ENCODE results near the gene TBKBP1.

The TBKBP1 gene

GRCh38 chr17:47751471-47751870 is 57.5 kb downstream of the TBKBP1 start:
- Histone ChIP-seq H3K27me3 (ENCODE audit: insufficient read depth, low read length) (peaks cover 8% of the 10 kb centered on the region), H3K79me2 (ENCODE audit: insufficient read depth, low read length) (no peaks in the 10 kb centered on the region), H3K4me2 (ENCODE audit: low read length) (no peak overlapping the region), H2AFZ (ENCODE audit: low read length) (no peak overlapping the region), H3K9ac (ENCODE audit: low read length) (no peak overlapping the region), H4K20me1 (ENCODE audit: insufficient read depth, low read length) (no peaks in the 10 kb centered on the region), H3K4me1 (ENCODE audit: insufficient read depth, low read length, severe bottlenecking) (no peaks in the 10 kb centered on the region), H3K4me3 (ENCODE audit: low read depth, low read length, poor library complexity, severe bottlenecking) (no peak overlapping the region), H3K9me2 (ENCODE audit: low read depth, low read length) (no peaks in the 10 kb centered on the region), H3F3A (ENCODE audit: insufficient read depth, low read length) (no peaks in the 10 kb centered on the region), H3K27ac (ENCODE audit: low read depth, low read length, poor library complexity, severe bottlenecking) (no peak overlapping the region), H3K9me3 (ENCODE audit: low read length) (peaks cover 8% of the 10 kb centered on the region; the same call in 1 of the 2 replicates), H3K36me3 (ENCODE audit: insufficient read depth, low read length) (no peaks in the 10 kb centered on the region; the same call in 1 of the 2 replicates)
- TF ChIP-seq CTCF (IDR thresholded peaks at IDR 0.05; ENCODE audit: low read length) (no peak), EZH2 (IDR thresholded peaks at IDR 0.05; ENCODE audit: borderline replicate concordance, low read length) (no peak)

- Histone ChIP-seq H3K4me3 (ENCODE audit: low read depth, low read length, poor library complexity, severe bottlenecking) (no peak overlapping the region), H3F3A (ENCODE audit: insufficient read depth, low read length) (no peaks in the 10 kb centered on the region), H3K79me2 (ENCODE audit: insufficient read depth, low read length) (no peaks in the 10 kb centered on the region), H4K20me1 (ENCODE audit: insufficient read depth, low read length) (no peaks in the 10 kb centered on the region), H3K27ac (ENCODE audit: low read depth, low read length, poor library complexity, severe bottlenecking) (no peak overlapping the region), H3K27me3 (ENCODE audit: insufficient read depth, low read length) (peaks cover 8% of the 10 kb centered on the region), H3K9me2 (ENCODE audit: low read depth, low read length) (no peaks in the 10 kb centered on the region), H3K4me2 (ENCODE audit: low read length) (no peak overlapping the region), H3K36me3 (ENCODE audit: insufficient read depth, low read length) (no peaks in the 10 kb centered on the region; the same call in 1 of the 2 replicates), H3K9ac (ENCODE audit: low read length) (no peak overlapping the region), H2AFZ (ENCODE audit: low read length) (no peak overlapping the region), H3K9me3 (ENCODE audit: low read length) (peaks cover 10% of the 10 kb centered on the region; the same call in 1 of the 2 replicates), H3K4me1 (ENCODE audit: insufficient read depth, low read length, severe bottlenecking) (no peaks in the 10 kb centered on the region)
- no peak for TF ChIP-seq CTCF (IDR thresholded peaks at IDR 0.05; ENCODE audit: low read length)
- TF ChIP-seq EZH2 (IDR thresholded peaks at IDR 0.05; ENCODE audit: borderline replicate concordance, low read length): no peak
These were observed 63.4 kb downstream of the TBKBP1 start for GRCh38 chr17:47757386-47757785.

GRCh38 chr17:47760409-47761140 is 66.6 kb downstream of the TBKBP1 start:
- Histone ChIP-seq H3K4me3 (ENCODE audit: low read depth, low read length, poor library complexity, severe bottlenecking) (no peak overlapping the region), H3K9me2 (ENCODE audit: low read depth, low read length) (no peaks in the 10 kb centered on the region), H3K4me2 (ENCODE audit: low read length) (no peak overlapping the region), H3K9me3 (ENCODE audit: low read length) (peaks cover 14% of the 10 kb centered on the region; the same call in 1 of the 2 replicates), H3K9ac (ENCODE audit: low read length) (no peak overlapping the region), H3K27ac (ENCODE audit: low read depth, low read length, poor library complexity, severe bottlenecking) (no peak overlapping the region), H3K4me1 (ENCODE audit: insufficient read depth, low read length, severe bottlenecking) (no peaks in the 10 kb centered on the region), H3K36me3 (ENCODE audit: insufficient read depth, low read length) (no peaks in the 10 kb centered on the region; the same call in 1 of the 2 replicates), H3K27me3 (ENCODE audit: insufficient read depth, low read length) (peaks cover 7% of the 10 kb centered on the region), H3K79me2 (ENCODE audit: insufficient read depth, low read length) (no peaks in the 10 kb centered on the region), H4K20me1 (ENCODE audit: insufficient read depth, low read length) (no peaks in the 10 kb centered on the region), H2AFZ (ENCODE audit: low read length) (no peak overlapping the region), H3F3A (ENCODE audit: insufficient read depth, low read length) (no peaks in the 10 kb centered on the region)
- TF ChIP-seq CTCF (IDR thresholded peaks at IDR 0.05; ENCODE audit: low read length): no peak
- no peak for TF ChIP-seq EZH2 (IDR thresholded peaks at IDR 0.05; ENCODE audit: borderline replicate concordance, low read length)

Data from OCI-LY1 (cell line).